ENCODE data around the gene PRAME.
"Not testable (repeated sequence)": the region's sequence is repeated elsewhere in the genome, so short reads cannot be mapped to it uniquely, and the experiment has no call there.

The PRAME gene, protein sequence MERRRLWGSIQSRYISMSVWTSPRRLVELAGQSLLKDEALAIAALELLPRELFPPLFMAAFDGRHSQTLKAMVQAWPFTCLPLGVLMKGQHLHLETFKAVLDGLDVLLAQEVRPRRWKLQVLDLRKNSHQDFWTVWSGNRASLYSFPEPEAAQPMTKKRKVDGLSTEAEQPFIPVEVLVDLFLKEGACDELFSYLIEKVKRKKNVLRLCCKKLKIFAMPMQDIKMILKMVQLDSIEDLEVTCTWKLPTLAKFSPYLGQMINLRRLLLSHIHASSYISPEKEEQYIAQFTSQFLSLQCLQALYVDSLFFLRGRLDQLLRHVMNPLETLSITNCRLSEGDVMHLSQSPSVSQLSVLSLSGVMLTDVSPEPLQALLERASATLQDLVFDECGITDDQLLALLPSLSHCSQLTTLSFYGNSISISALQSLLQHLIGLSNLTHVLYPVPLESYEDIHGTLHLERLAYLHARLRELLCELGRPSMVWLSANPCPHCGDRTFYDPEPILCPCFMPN

GRCh38 chr22:22558972-22559603, at the start of gene PRAME:
Gene PRAME, minus strand, starts transcription at chr22:22559265. Its CDS starts 2,433 bp downstream, at chr22:22556832.
- Mint-ChIP-seq H3K27me3 (ENCODE audit: low read depth, poor library complexity) (peaks cover 35% of the 10 kb centered on the region), H3K9me3 (peaks cover 6% of the 10 kb centered on the region), H3K36me3 (ENCODE audit: low read depth) (no peaks in the 10 kb centered on the region), H3K4me1 (no peaks in the 10 kb centered on the region), H3K4me3 (no peak within 1 kb of the TSS), H3K27ac (no peak within 1 kb of the TSS)
- TF ChIP-seq CTCF (IDR thresholded peaks at IDR 0.05) = peak; percentile 64
- DNase-seq = peak; percentile 77

GRCh38 chr22:22608022-22608421, 49.0 kb upstream of the PRAME start:
- not testable (repeated sequence) for H3K9me3 Mint-ChIP-seq, H3K4me3 Mint-ChIP-seq
- H3K27me3 Mint-ChIP-seq (ENCODE audit: low read depth, poor library complexity) = peaks cover 36% of the 10 kb centered on the region

DNA sequence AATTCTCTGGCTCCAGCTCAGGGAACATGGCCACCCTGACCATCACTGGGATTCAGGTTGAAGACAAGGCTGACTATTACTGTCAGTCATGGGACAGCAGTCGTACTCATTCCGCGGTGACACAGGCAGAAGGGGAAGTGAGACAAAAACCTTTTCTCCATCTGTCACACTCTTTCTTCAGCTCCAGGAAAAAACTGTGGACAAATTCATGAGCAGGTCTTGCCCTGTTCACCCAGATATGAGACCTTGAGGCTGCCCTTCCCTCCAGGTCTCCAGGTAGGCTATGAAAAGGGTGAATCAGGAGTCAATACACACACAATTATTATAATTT, 46.0 kb upstream of the PRAME start:
- Mint-ChIP-seq H3K9me3 (no peaks in the 10 kb centered on the region), H3K4me1 (peaks cover 14% of the 10 kb centered on the region), H3K36me3 (ENCODE audit: low read depth) (no peaks in the 10 kb centered on the region), H3K27me3 (ENCODE audit: low read depth, poor library complexity) (peaks cover 37% of the 10 kb centered on the region), H3K27ac (no peak overlapping the region), H3K4me3 (no peak overlapping the region)
- no peak for DNase-seq
- no peak for TF ChIP-seq CTCF (IDR thresholded peaks at IDR 0.05)

More at GRCh38 chr22:22608022-22608421, 49.0 kb upstream of the PRAME start:
- not testable (repeated sequence) for DNase-seq; H3K36me3 Mint-ChIP-seq (ENCODE audit: low read depth); H3K27ac Mint-ChIP-seq
- peaks cover 14% of the 10 kb centered on the region for H3K4me1 Mint-ChIP-seq

DNA sequence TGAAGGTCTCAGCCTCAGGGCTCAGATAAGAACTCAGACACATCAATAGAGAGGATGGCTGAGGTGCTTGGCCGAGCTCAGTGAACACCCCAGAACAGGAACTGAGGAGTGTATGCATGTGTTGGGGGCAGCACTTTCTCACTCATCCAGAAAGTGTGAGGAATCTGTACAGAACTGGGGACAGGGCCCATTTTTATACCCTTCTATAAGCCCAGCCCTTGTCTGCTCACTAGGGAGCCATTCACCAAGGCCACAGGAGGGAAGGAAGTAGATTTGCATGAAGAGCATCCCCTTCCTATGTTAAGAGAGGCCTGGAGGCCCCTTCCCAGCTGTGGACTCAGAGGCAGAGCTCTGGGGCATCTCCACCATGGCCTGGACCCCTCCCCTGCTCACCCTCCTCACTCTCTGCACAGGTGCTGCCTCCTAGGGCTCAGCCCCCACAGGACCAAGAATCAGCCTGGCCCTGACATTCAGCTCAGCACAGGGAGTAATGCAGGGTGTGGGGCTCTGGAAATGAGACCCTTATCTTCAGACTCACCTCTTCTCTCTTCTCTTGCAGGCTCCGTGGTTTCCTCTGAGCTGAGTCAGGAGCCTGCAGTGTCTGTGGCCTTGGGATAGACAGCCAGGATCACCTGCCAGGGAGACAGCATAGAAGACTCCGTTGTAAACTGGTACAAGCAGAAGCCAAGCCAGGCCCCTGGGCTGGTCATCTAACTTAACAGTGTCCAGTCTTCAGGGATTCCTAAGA, 45.4 kb upstream of the PRAME start:
- peaks cover 42% of the 10 kb centered on the region for H3K27me3 Mint-ChIP-seq (ENCODE audit: low read depth, poor library complexity)
- H3K4me3 Mint-ChIP-seq = no peak overlapping the region
- TF ChIP-seq CTCF (IDR thresholded peaks at IDR 0.05) = no peak
- DNase-seq = no peak
- H3K9me3 Mint-ChIP-seq = no peaks in the 10 kb centered on the region
- peaks cover 10% of the 10 kb centered on the region for H3K4me1 Mint-ChIP-seq
- H3K27ac Mint-ChIP-seq = no peak overlapping the region
- H3K36me3 Mint-ChIP-seq (ENCODE audit: low read depth) = no peaks in the 10 kb centered on the region

GRCh38 chr22:22603470-22603947, 44.4 kb upstream of the PRAME start:
- Mint-ChIP-seq H3K4me1 (peaks cover under 1% of the 10 kb centered on the region), H3K9me3 (no peaks in the 10 kb centered on the region), H3K27me3 (ENCODE audit: low read depth, poor library complexity) (peaks cover 42% of the 10 kb centered on the region), H3K36me3 (ENCODE audit: low read depth) (no peaks in the 10 kb centered on the region), H3K27ac (no peak overlapping the region), H3K4me3 (no peak overlapping the region)
- no peak for TF ChIP-seq CTCF (IDR thresholded peaks at IDR 0.05)
- DNase-seq = no peak
